CD14-positive monocyte (primary cell): ENCODE data around the gene DUSP3. TPM values are rescaled to one million over a fixed set of nuclear protein-coding genes. Genes with fewer than 3 reads are reported as not detected.

Source experiments
- DNase-seq, 3 donors: peaks; one replicate each; pipeline ENCODE4 v3.0.0-alpha.2; 2011 to 2022
- H2AFZ ChIP-seq: 2 replicates; pipeline ENCODE4 v1.6.0; 2012; ENCODE audit warnings: mild to moderate bottlenecking, low read depth, low read length, inconsistent platforms; ENCODE audit not compliant: insufficient read depth, poor library complexity, severe bottlenecking
- H3K27ac ChIP-seq, 2 donors: 1 replicate in 1 of 2; 2 replicates in 1 of 2; pipeline ENCODE4 v1.5.1; 2012 to 2013; ENCODE audit warnings: low read length in 2 of 2, control low read depth in 1 of 2, inconsistent platforms in 1 of 2, low read depth in 1 of 2, mild to moderate bottlenecking in 1 of 2
- H3K27me3 ChIP-seq, 2 donors: one replicate each; pipeline versions ENCODE4 v1.6.0 to v1.6.1; 2011 to 2013; ENCODE audit warnings: low read length in 2 of 2; ENCODE audit not compliant: control insufficient read depth in 2 of 2, insufficient read depth in 2 of 2
- H3K36me3 ChIP-seq, 2 donors: replicated peaks in 1 of 2; 1 replicate in 1 of 2; 2 replicates in 1 of 2; pipeline versions ENCODE4 v1.5.1 to v1.6.1; 2012 to 2013; ENCODE audit warnings: low read length in 2 of 2, control low read depth in 1 of 2, inconsistent platforms in 1 of 2, mild to moderate bottlenecking in 1 of 2; ENCODE audit not compliant: insufficient read depth in 2 of 2, control insufficient read depth in 1 of 2
- H3K4me1 ChIP-seq, 2 donors: 1 replicate in 1 of 2; 2 replicates in 1 of 2; pipeline versions ENCODE4 v1.5.1 to v1.6.1; 2012 to 2013; ENCODE audit warnings: low read length in 2 of 2, control low read depth in 1 of 2, inconsistent platforms in 1 of 2, mild to moderate bottlenecking in 1 of 2, moderate library complexity in 1 of 2; ENCODE audit not compliant: insufficient read depth in 2 of 2, control insufficient read depth in 1 of 2
- H3K4me2 ChIP-seq: replicated peaks from 2 replicates; pipeline ENCODE3; 2012; ENCODE audit warnings: low read length, moderate library complexity, mild to moderate bottlenecking; ENCODE audit not compliant: poor library complexity, severe bottlenecking; ENCODE audit errors: extremely low read depth
- H3K4me3 ChIP-seq, 3 experiments: fragments of 200-600 bp in 1 of 3; sonication (generic) in 1 of 3; replicated peaks in 1 of 3; 1 replicate in 2 of 3; 2 replicates in 1 of 3; pipeline ENCODE4 v1.5.1; 2011 to 2013; ENCODE audit warnings: low read length in 3 of 3, mild to moderate bottlenecking in 3 of 3, control low read depth in 2 of 3, low read depth in 2 of 3, inconsistent platforms in 1 of 3, moderate library complexity in 1 of 3
- H3K79me2 ChIP-seq: 2 replicates; pipeline ENCODE4 v1.6.0; 2012; ENCODE audit warnings: mild to moderate bottlenecking, control low read depth, inconsistent platforms, low read length, moderate library complexity; ENCODE audit not compliant: insufficient read depth
- H3K9ac ChIP-seq: 2 replicates; pipeline ENCODE4 v1.6.0; 2017; ENCODE audit warnings: low read length, mild to moderate bottlenecking; ENCODE audit not compliant: insufficient read depth, poor library complexity, severe bottlenecking
- H3K9me3 ChIP-seq, 2 donors: replicated peaks in 1 of 2; 1 replicate in 1 of 2; 2 replicates in 1 of 2; pipeline versions ENCODE4 v1.5.1 to v1.6.1; 2012 to 2013; ENCODE audit warnings: low read length in 2 of 2, control low read depth in 1 of 2; ENCODE audit not compliant: control insufficient read depth in 1 of 2, insufficient read depth in 1 of 2
- H4K20me1 ChIP-seq: 2 replicates; pipeline ENCODE4 v1.6.0; 2012; ENCODE audit warnings: mild to moderate bottlenecking, low read length, control low read depth, moderate library complexity; ENCODE audit not compliant: insufficient read depth
- H3K27ac Mint-ChIP-seq, 7 donors: one replicate each; pipeline ENCODE4 v1.8.0; 2020; ENCODE audit warnings: mild to moderate bottlenecking in 7 of 7, mixed read lengths in 7 of 7, moderate library complexity in 6 of 7, inconsistent platforms in 2 of 7
- H3K27me3 Mint-ChIP-seq, 3 donors: one replicate each; pipeline ENCODE4 v1.8.0; 2021 to 2022; ENCODE audit warnings: low read depth in 3 of 3, mild to moderate bottlenecking in 3 of 3, mixed read lengths in 3 of 3, moderate library complexity in 3 of 3, inconsistent platforms in 1 of 3
- H3K36me3 Mint-ChIP-seq, 2 donors: one replicate each; pipeline ENCODE4 v1.8.0; 2020; ENCODE audit warnings: mixed read lengths in 2 of 2, inconsistent platforms in 1 of 2, mild to moderate bottlenecking in 1 of 2
- H3K4me1 Mint-ChIP-seq: one replicate; pipeline ENCODE4 v1.8.0; 2020; ENCODE audit warnings: mild to moderate bottlenecking, mixed read lengths
- H3K4me3 Mint-ChIP-seq, 2 donors: one replicate each; pipeline ENCODE4 v1.8.0; 2020; ENCODE audit warnings: mild to moderate bottlenecking in 2 of 2, mixed read lengths in 2 of 2, moderate library complexity in 1 of 2
- H3K9me3 Mint-ChIP-seq, 7 donors: one replicate each; pipeline ENCODE4 v1.8.0; 2020 to 2022; ENCODE audit warnings: mixed read lengths in 7 of 7, mild to moderate bottlenecking in 6 of 7, moderate library complexity in 6 of 7, inconsistent platforms in 2 of 7
- CTCF ChIP-seq: fragments of 200-600 bp; IDR thresholded peaks from one replicate; pipeline ENCODE4 v1.8.0; 2022; ENCODE audit warnings: antibody characterized with exemption, mild to moderate bottlenecking
- WGBS: methylation state at CpG from one replicate; pipeline ENCODE4 v1.1.5; 2013; ENCODE audit warnings: missing lambda C conversion rate; ENCODE audit not compliant: insufficient coverage; 5-methylcytosine and 5-hydroxymethylcytosine counted together
- intact Hi-C, 2 donors: fragments of 100-400 bp; cut with micrococcal nuclease; formaldehyde crosslinking; loops; one replicate each; pipeline versions ENCODE4 v1.15.0 to v1.15.1; 2023
- polyA plus RNA-seq, 3 donors: library from polyadenylated mRNA; depleted of rRNA in 1 of 3; unstranded in 2 of 3; stranded (reverse) in 1 of 3; fragments of 300-500 nt in 2 of 3; fragments of >200 nt in 1 of 3; fragmentation: Illumina TruSeq in 2 of 3; gene quantifications; 1 replicate in 2 of 3; 2 replicates in 1 of 3; pipeline ENCODE4 v1.2.3, GENCODE V29; 2012 to 2021

DUSP3 gene
- polyA plus RNA-seq, 3 donors, result 36.7 to 78.5 (median 58.9) TPM

DNA sequence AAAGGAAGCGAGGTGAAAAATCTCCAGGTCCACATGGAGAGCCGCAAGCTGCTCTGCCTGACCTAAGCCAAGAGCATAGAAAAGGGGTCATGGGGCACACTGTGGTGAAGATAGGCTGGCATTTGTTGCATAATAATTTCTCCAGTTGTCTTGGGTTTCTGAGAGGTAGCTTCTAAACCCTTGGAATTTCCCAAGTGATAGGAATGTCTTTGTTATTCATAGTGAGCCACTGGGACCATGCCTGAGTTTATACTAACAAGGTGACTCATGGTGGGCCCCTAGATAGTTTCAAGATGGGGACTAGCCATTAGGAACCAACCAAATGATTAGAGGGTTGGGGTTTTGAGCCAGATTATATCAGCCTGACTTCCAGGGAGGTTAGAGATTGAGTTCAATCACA lies 45.8 kb downstream of the DUSP3 start:
- Histone ChIP-seq H3K36me3 (no peaks in the 10 kb centered on the region), H3K27me3 (peaks cover 0 to 2% of the 10 kb centered on the region in 2 donors), H3K4me3 (no peak overlapping the region), H2AFZ (no peak overlapping the region), H3K79me2 (no peaks in the 10 kb centered on the region), H3K27ac (no peak overlapping the region), H3K9me3 (no peaks in the 10 kb centered on the region), H4K20me1 (no peaks in the 10 kb centered on the region), H3K9ac (no peak overlapping the region), H3K4me2 (no peak overlapping the region), H3K4me1 (no peaks in the 10 kb centered on the region)
- intact Hi-C loops, result no loop called here
- no peak overlapping the region for H3K27ac Mint-ChIP-seq
- peak in 1 of 3 donors; percentile 13 for DNase-seq
- peaks cover 5% of the 10 kb centered on the region in 3 donors for H3K27me3 Mint-ChIP-seq
- no peaks in the 10 kb centered on the region for H3K36me3 Mint-ChIP-seq
- TF ChIP-seq CTCF, result no peak
- H3K4me3 Mint-ChIP-seq, result no peak overlapping the region
- 90% methylated on average over 2 of the region's 2 CpGs for WGBS
- H3K9me3 Mint-ChIP-seq, result peaks cover 0 to 8% (median 2%) of the 10 kb centered on the region in 7 donors
- H3K4me1 Mint-ChIP-seq, result no peaks in the 10 kb centered on the region

DNA sequence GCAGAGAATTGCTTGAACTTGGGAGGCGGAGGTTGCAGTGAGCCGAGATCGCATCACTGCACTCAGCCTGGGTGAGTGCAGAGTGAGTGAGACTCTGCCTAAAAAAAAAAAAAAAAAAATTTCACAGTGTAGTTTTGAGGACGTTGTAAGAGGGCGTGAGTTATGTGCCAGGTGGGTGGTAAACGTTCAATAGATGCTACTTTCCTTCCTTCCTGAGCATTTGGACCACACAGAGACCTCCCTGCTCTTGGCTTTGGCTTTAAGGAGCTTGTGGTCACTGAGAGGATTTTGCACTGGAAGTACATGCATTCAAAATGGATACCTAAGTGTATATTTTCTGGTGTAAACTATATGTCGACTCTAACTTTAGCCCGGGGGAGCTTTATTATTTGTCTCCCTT lies 50.7 kb downstream of the DUSP3 start:
- Mint-ChIP-seq H3K27ac (no peak overlapping the region), H3K4me1 (no peaks in the 10 kb centered on the region), H3K4me3 (no peak overlapping the region), H3K27me3 (peaks cover 0 to 5% (median 4%) of the 10 kb centered on the region in 3 donors), H3K36me3 (no peaks in the 10 kb centered on the region), H3K9me3 (peaks cover 0 to 5% (median 2%) of the 10 kb centered on the region in 7 donors)
- Histone ChIP-seq H3K4me3 (no peak overlapping the region), H3K36me3 (no peaks in the 10 kb centered on the region), H3K9me3 (no peaks in the 10 kb centered on the region), H3K4me1 (no peaks in the 10 kb centered on the region), H2AFZ (no peak overlapping the region), H3K79me2 (no peaks in the 10 kb centered on the region), H3K9ac (no peak overlapping the region), H3K27ac (no peak overlapping the region), H3K27me3 (no peaks in the 10 kb centered on the region), H4K20me1 (no peaks in the 10 kb centered on the region), H3K4me2 (no peak overlapping the region)
- intact Hi-C loops, result no loop called here
- 94% methylated on average over 2 of the region's 8 CpGs for WGBS
- DNase-seq, result no peak
- TF ChIP-seq CTCF, result no peak
